ENCODE data around the gene VWA2. TPM values are rescaled to one million over a fixed set of nuclear protein-coding genes. Genes with fewer than 3 reads are reported as not detected.

The VWA2 gene
- total and polyA plus RNA-seq, 10 of the 15 experiments (the other 5 are each of a cell fraction or from before 2014, with no cell fraction given): 0.03 TPM; not detected in 9

DNA sequence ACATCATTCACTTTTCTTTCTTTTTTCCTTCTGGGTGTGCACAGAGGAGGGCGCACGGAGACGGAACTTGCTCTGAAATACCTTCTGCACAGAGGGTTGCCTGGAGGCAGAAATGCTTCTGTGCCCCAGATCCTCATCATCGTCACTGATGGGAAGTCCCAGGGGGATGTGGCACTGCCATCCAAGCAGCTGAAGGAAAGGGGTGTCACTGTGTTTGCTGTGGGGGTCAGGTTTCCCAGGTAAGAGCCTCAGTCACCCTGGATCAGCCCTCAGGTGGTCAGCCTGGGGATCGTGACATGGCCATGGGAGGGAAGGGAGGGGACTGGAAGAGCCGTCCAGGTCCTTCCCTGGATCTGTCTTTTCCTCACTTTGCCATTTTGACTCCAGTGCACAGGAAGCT is 33.6 kb downstream of the VWA2 start:
- H3K79me2 ChIP-seq (ENCODE audit: control insufficient read depth, insufficient read depth, low read length): no peaks in the 10 kb centered on the region
- FAIRE-seq (no peak), DNase-seq (ENCODE audit: low read depth, low spot score) (no peak), ATAC-seq (no peak)
- SMC1A ChIA-PET (ENCODE audit: uncharacterized antibody, unreplicated experiment): no interaction called here
- intact Hi-C loops (cut with micrococcal nuclease; ENCODE audit: unreplicated experiment): no loop called here
- TF ChIP-seq NFXL1 (IDR thresholded peaks at IDR 0.05; ENCODE audit: borderline replicate concordance) (no peak), KDM1A (IDR thresholded peaks at IDR 0.05; ENCODE audit: borderline replicate concordance) (no peak), NFYB (IDR thresholded peaks at IDR 0.05; ENCODE audit: insufficient read depth, low read depth, low read length) (no peak), ZNF24 (IDR thresholded peaks at IDR 0.05) (no peak), BACH1 (IDR thresholded peaks at IDR 0.05; ENCODE audit: borderline replicate concordance) (no peak)
- TF ChIP-seq, protein P1, sequence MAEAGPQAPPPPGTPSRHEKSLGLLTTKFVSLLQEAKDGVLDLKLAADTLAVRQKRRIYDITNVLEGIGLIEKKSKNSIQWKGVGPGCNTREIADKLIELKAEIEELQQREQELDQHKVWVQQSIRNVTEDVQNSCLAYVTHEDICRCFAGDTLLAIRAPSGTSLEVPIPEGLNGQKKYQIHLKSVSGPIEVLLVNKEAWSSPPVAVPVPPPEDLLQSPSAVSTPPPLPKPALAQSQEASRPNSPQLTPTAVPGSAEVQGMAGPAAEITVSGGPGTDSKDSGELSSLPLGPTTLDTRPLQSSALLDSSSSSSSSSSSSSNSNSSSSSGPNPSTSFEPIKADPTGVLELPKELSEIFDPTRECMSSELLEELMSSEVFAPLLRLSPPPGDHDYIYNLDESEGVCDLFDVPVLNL (IDR thresholded peaks at IDR 0.05; ENCODE audit: low read depth, low read length): no peak
- H4K20me1 ChIP-seq (ENCODE audit: control insufficient read depth, insufficient read depth): no peaks in the 10 kb centered on the region
- H3K9ac ChIP-seq (ENCODE audit: control insufficient read depth, insufficient read depth, low read length): no peak overlapping the region
- in situ Hi-C loops (cut with MboI): no loop called here
- 49% methylated on average over 5 of the region's 6 CpGs for WGBS (ENCODE audit: insufficient coverage, insufficient replicate concordance, low lambda C conversion rate, missing lambda C conversion rate)
- H3K4me3 ChIP-seq: no peak overlapping the region
- no peaks in the 10 kb centered on the region for H3K36me3 ChIP-seq (ENCODE audit: control insufficient read depth in 2 of 2, insufficient read depth in 2 of 2, low read length in 1 of 2)
- H3K4me2 ChIP-seq (ENCODE audit: control insufficient read depth, insufficient read depth): no peak overlapping the region
- RAD21 ChIA-PET (ENCODE audit: unreplicated experiment): no interaction called here
- no peaks in the 10 kb centered on the region for H3K4me1 ChIP-seq (ENCODE audit: control insufficient read depth, insufficient read depth, low read length)
- no peak overlapping the region for H2AFZ ChIP-seq (ENCODE audit: control insufficient read depth, low read depth, low read length)
- H3K27me3 ChIP-seq (replicated peaks in 1 of 2; ENCODE audit: control insufficient read depth in 2 of 2, insufficient read depth in 2 of 2, low read length in 1 of 2): peaks cover 0 to 4% of the 10 kb centered on the region in 2 experiments
- H3K9me3 ChIP-seq (replicated peaks; ENCODE audit: control insufficient read depth, insufficient read depth, low read length): no peaks in the 10 kb centered on the region
- H3K27ac ChIP-seq (ENCODE audit: control insufficient read depth, insufficient read depth): no peak overlapping the region
- POLR2A ChIA-PET: no interaction called here
- BruUV-seq (replicated peaks): no TSS peak
- CTCF ChIA-PET: no interaction called here

DNA sequence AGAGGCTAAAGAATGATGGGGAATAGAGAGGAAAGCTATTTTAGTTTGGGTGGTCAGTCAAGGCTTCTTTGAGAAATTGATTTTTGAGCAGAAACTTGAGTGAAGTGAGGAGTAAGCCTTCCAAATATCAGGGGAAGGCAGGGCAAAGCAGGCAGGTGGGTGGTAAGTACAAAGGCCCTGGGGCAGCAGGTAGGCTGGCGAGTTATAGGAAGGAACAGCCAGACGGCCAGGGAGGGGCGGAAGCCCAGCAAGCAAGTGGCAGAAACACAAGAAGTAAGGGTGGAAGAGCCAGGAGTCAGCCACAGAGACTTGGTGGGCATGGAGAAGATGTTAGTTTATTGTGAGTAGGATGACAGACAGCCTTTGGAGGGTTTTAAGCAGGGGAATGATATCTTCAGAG is 34.9 kb downstream of the VWA2 start:
- ChIA-PET CTCF (no interaction called here), POLR2A (no interaction called here), RAD21 (ENCODE audit: unreplicated experiment) (no interaction called here), SMC1A (ENCODE audit: uncharacterized antibody, unreplicated experiment) (no interaction called here)
- Histone ChIP-seq H3K4me3 (no peak overlapping the region), H3K4me2 (ENCODE audit: control insufficient read depth, insufficient read depth) (no peak overlapping the region), H4K20me1 (ENCODE audit: control insufficient read depth, insufficient read depth) (no peaks in the 10 kb centered on the region), H3K4me1 (ENCODE audit: control insufficient read depth, insufficient read depth, low read length) (no peaks in the 10 kb centered on the region), H3K27me3 (replicated peaks in 1 of 2; ENCODE audit: control insufficient read depth in 2 of 2, insufficient read depth in 2 of 2, low read length in 1 of 2) (peaks cover 0 to 4% of the 10 kb centered on the region in 2 experiments), H3K36me3 (ENCODE audit: control insufficient read depth in 2 of 2, insufficient read depth in 2 of 2, low read length in 1 of 2) (no peaks in the 10 kb centered on the region), H2AFZ (ENCODE audit: control insufficient read depth, low read depth, low read length) (no peak overlapping the region), H3K27ac (ENCODE audit: control insufficient read depth, insufficient read depth) (no peak overlapping the region), H3K9me3 (replicated peaks; ENCODE audit: control insufficient read depth, insufficient read depth, low read length) (no peaks in the 10 kb centered on the region), H3K79me2 (ENCODE audit: control insufficient read depth, insufficient read depth, low read length) (no peaks in the 10 kb centered on the region), H3K9ac (ENCODE audit: control insufficient read depth, insufficient read depth, low read length) (no peak overlapping the region)
- intact Hi-C loops (cut with micrococcal nuclease; ENCODE audit: unreplicated experiment) (no loop called here), in situ Hi-C loops (cut with MboI) (no loop called here)
- no TSS peak for BruUV-seq (replicated peaks)
- no peak for FAIRE-seq
- TF ChIP-seq IKZF1 (conservative IDR thresholded peaks at IDR 0.05) (no peak), YBX1 (IDR thresholded peaks at IDR 0.05) (no peak), ETV6 (conservative IDR thresholded peaks at IDR 0.05 in 1 of 2, IDR thresholded peaks at IDR 0.05 in 1 of 2; ENCODE audit: borderline replicate concordance in 1 of 2, low read depth in 1 of 2) (no peak)
- DNase-seq (ENCODE audit: low read depth, low spot score): no peak
- no peak for ATAC-seq
- 36% methylated on average over 3 of the region's 3 CpGs for WGBS (ENCODE audit: insufficient coverage, insufficient replicate concordance, low lambda C conversion rate, missing lambda C conversion rate)
